Suppressor macrophage (primary cell): Measurements from ENCODE around the gene DIDO1.
A peak's percentile ranks its signal among the peaks of the same experiment; 100 is the strongest.

Source experiments
- DNase-seq, 4 experiments: peaks; one replicate each; pipeline ENCODE4 v3.0.0-alpha.2; 2020 to 2022

DIDO1 gene

GRCh38 chr20:62832212-62832922 is 93.9 kb downstream of the DIDO1 start:
- DNase-seq: peak; percentile 85 to 92 (median 90)

- DNase-seq: no peak
Measured at GRCh38 chr20:62831854-62832211, 94.5 kb downstream of the DIDO1 start.

- no peak for DNase-seq
Measured at GRCh38 chr20:62831361-62831788, 94.9 kb downstream of the DIDO1 start.

- no peak for DNase-seq
Measured at GRCh38 chr20:62830821-62831220, 95.5 kb downstream of the DIDO1 start.

- no peak for DNase-seq
Measured at GRCh38 chr20:62830251-62830650, 96.1 kb downstream of the DIDO1 start.

GRCh38 chr20:62829231-62830230 is 96.8 kb downstream of the DIDO1 start:
- DNase-seq: no peak

- no peak for DNase-seq
Measured at GRCh38 chr20:62828511-62829230, 97.6 kb downstream of the DIDO1 start.

GRCh38 chr20:62828051-62828450 is 98.3 kb downstream of the DIDO1 start:
- DNase-seq: no peak
